Tibial nerve (tissue), 4 donors: ENCODE data around the gene CATSPER2.
"Not testable (repeated sequence)": the region's sequence is repeated elsewhere in the genome, so short reads cannot be mapped to it uniquely, and the experiment has no call there.

Experiments used
- CTCF ChIP-seq, 5 experiments: fragments of 200-600 bp in 3 of 5; fragments of 450-650 bp in 2 of 5; sonication (generic) in 3 of 5; IDR thresholded peaks; one replicate each; pipeline ENCODE4 v1.5.1; 2016 to 2019; ENCODE audit warnings: antibody characterized with exemption in 5 of 5, mild to moderate bottlenecking in 3 of 5, moderate library complexity in 2 of 5
- EP300 ChIP-seq, 2 donors: sonication (generic); formaldehyde crosslinking; IDR thresholded peaks; one replicate each; pipeline ENCODE4 v1.6.1; 2017; ENCODE audit warnings: antibody characterized with exemption in 2 of 2, mild to moderate bottlenecking in 1 of 2
- POLR2A ChIP-seq, 2 donors: fragments of 450-650 bp; IDR thresholded peaks; one replicate each; pipeline ENCODE4 v1.6.1; 2017; ENCODE audit warnings: antibody characterized with exemption in 2 of 2, mild to moderate bottlenecking in 2 of 2, moderate library complexity in 2 of 2

DNA sequence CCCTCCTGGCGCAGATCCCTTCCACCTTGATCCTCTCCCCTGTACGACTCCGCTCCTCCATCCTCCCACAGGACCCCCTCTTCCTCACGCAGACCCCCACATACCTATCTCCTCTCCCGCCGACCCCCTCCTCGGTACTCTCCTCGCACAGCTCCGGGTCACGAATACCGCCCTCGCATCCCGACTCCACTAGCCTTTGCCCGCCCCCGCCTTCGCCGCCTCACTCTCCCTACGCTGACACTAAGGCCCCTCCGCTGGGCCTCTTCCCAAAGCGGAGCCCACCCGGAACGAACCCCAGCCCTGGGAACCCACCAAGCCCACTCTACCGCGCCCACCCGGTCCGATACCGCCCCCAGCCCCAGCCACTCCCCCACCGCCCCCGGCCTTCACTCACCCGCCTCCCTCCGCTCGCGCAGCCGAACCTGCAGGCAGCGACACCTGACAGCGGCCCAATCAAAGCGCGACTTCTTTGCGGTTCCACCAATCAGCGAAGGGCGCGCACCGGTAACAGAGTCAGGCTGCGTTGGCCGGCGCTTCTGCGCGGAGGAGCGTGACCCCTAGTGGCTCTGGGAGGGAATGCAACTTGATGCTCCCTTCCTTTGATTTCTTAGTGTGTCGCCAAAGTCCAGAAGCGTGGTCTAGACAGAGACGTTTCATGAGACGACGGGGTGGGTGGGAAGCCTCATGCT is 58.7 kb downstream of the CATSPER2 start, which contains the start of gene PPIP5K1:
- not testable (repeated sequence) for TF ChIP-seq CTCF, EP300, POLR2A (IDR thresholded peaks at IDR 0.05)
